HL-60 (cell line): ENCODE data around the gene TYW3.

Experiments
- GABPA ChIP-seq: IDR thresholded peaks from 2 replicates; pipeline ENCODE4 v1.6.1; 2012; ENCODE audit warnings: low read depth
- POLR2AphosphoS5 ChIP-seq: IDR thresholded peaks from 2 replicates; pipeline ENCODE4 v1.6.1; 2012; ENCODE audit warnings: low read depth
- TF ChIP-seq, protein P1 (sequence below): IDR thresholded peaks from one replicate; pipeline ENCODE4 v1.5.1; 2011; ENCODE audit warnings: low read length, control low read depth, inconsistent platforms; ENCODE audit not compliant: insufficient read depth

DNA sequence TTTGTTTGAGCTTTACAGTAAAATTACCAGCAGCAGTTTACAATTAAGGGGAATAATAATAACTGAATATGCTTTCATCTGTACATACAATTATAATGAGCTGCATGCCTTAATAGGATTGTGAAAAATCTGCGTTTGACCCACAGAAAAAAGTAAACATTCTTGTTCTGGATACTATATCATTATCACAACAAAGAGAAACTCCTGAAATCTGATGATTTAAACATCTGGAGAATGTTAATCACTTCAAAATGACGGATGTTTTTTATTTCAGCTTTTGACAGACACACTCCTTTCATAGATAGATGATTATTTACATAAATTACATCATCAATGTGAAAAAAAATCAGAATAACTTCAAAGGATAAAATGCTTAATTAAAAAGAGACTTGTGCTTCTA, 58.5 kb downstream of the TYW3 start:
- TF ChIP-seq, protein P1, sequence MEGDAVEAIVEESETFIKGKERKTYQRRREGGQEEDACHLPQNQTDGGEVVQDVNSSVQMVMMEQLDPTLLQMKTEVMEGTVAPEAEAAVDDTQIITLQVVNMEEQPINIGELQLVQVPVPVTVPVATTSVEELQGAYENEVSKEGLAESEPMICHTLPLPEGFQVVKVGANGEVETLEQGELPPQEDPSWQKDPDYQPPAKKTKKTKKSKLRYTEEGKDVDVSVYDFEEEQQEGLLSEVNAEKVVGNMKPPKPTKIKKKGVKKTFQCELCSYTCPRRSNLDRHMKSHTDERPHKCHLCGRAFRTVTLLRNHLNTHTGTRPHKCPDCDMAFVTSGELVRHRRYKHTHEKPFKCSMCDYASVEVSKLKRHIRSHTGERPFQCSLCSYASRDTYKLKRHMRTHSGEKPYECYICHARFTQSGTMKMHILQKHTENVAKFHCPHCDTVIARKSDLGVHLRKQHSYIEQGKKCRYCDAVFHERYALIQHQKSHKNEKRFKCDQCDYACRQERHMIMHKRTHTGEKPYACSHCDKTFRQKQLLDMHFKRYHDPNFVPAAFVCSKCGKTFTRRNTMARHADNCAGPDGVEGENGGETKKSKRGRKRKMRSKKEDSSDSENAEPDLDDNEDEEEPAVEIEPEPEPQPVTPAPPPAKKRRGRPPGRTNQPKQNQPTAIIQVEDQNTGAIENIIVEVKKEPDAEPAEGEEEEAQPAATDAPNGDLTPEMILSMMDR, result no peak
- TF ChIP-seq GABPA, result no peak
- no peak for TF ChIP-seq POLR2AphosphoS5
